Measurements from ENCODE around the gene UGT1A9. TPM values are rescaled to one million over a fixed set of nuclear protein-coding genes. Genes with fewer than 3 reads are reported as not detected.

Gene UGT1A9
- total RNA-seq, 1 experiment from 2014 or later = not detected

DNA sequence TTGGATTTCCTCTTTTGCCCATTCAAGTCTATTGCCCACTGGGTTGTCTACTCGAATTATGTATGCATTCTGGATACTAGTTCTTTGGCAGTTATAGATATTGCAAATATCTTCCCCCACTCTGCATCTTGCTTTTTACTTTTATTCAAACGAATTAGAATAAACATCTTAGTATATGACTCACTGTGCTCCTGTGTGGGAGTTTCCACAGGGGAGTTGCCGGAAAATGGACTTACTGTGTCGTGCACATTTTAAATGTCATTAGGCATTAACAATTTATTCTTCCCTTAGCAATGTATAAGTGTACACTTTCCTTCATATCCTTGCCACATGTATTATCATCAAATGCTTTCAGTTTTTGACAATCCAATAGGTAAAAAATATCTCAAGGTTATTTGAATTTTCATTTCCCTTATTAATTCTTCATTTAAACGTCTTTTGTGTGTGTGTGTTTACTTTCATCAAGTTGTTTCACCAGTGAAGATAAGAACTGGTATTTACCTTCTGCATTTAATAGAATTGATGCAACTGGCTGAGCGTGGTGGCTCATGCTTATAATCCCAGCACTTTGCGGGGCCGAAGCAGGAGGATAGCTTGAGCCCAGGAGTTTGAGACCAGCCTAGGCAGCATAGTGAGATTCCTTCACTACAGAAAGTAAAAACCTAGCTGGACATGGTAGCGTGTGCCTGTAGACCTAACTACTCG, 36.4 kb downstream of the UGT1A9 start:
- H3K36me3 ChIP-seq (ENCODE audit: low read depth) = peaks cover 90% of the 10 kb centered on the region
- peaks cover 84% of the 10 kb centered on the region for H3K4me1 ChIP-seq (replicated peaks; ENCODE audit: insufficient read depth)
- no peaks in the 10 kb centered on the region for H3K27me3 ChIP-seq (ENCODE audit: insufficient read depth, low read depth)
- ChIA-PET CTCF (no interaction called here), POLR2A (ENCODE audit: unreplicated experiment) (interaction anchor here (0.5 kb wide), 1 partner anchor 266 kb away, joined by 4 read pairs; no protein-coding TSS in a partner anchor)
- H3K79me2 ChIP-seq (ENCODE audit: low read depth) = peaks cover 100% of the 10 kb centered on the region
- H3K4me2 ChIP-seq = peak overlapping the region; percentile 63
- TF ChIP-seq, protein P1, sequence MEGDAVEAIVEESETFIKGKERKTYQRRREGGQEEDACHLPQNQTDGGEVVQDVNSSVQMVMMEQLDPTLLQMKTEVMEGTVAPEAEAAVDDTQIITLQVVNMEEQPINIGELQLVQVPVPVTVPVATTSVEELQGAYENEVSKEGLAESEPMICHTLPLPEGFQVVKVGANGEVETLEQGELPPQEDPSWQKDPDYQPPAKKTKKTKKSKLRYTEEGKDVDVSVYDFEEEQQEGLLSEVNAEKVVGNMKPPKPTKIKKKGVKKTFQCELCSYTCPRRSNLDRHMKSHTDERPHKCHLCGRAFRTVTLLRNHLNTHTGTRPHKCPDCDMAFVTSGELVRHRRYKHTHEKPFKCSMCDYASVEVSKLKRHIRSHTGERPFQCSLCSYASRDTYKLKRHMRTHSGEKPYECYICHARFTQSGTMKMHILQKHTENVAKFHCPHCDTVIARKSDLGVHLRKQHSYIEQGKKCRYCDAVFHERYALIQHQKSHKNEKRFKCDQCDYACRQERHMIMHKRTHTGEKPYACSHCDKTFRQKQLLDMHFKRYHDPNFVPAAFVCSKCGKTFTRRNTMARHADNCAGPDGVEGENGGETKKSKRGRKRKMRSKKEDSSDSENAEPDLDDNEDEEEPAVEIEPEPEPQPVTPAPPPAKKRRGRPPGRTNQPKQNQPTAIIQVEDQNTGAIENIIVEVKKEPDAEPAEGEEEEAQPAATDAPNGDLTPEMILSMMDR (conservative IDR thresholded peaks at IDR 0.05) = no peak
- no peak for TF ChIP-seq EZH2 (IDR thresholded peaks at IDR 0.05; ENCODE audit: low read depth)
- H3K9me3 ChIP-seq (ENCODE audit: insufficient read depth, low read depth) = no peaks in the 10 kb centered on the region
- H3F3A ChIP-seq (ENCODE audit: insufficient read depth, low read depth) = peaks cover 85% of the 10 kb centered on the region
- no peak overlapping the region for H3K4me3 ChIP-seq
- peak overlapping the region; percentile 95 for H3K27ac ChIP-seq
- no peaks in the 10 kb centered on the region for H3K9me2 ChIP-seq (ENCODE audit: insufficient read depth)
- peaks cover 12% of the 10 kb centered on the region; the same call in 1 of the 2 replicates for H4K20me1 ChIP-seq (ENCODE audit: insufficient read depth)
- BruUV-seq (replicated peaks) = no TSS peak
- no peak for DNase-seq
- H2AFZ ChIP-seq = no peak overlapping the region
- intact Hi-C loops (cut with micrococcal nuclease; ENCODE audit: unreplicated experiment) = loop anchor here (2.0 to 10.0 kb wide), 5 partner anchors 151 to 1277 kb away; partner anchors contain the start of gene DGKD

DNA sequence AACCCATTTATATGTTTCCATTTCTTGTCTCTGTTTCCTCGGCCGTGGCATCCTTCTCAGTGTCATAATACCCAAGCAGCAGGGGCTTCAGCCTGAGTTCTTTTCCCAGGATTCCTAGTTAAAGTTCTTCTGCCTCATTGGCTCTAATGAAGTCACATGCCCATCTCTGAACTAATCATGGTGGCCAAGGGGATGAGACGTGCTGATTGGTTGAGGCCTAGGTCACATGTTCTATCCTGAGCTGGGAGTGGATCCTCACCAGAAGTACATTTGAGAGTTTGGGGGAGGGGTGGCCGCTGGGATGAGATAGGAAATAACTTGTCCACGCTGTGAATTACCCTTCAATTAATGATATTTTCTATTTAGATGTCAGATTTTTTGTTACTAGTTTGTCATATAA, 37.2 kb downstream of the UGT1A9 start:
- peak overlapping the region; percentile 10 for H3K4me2 ChIP-seq

DNA sequence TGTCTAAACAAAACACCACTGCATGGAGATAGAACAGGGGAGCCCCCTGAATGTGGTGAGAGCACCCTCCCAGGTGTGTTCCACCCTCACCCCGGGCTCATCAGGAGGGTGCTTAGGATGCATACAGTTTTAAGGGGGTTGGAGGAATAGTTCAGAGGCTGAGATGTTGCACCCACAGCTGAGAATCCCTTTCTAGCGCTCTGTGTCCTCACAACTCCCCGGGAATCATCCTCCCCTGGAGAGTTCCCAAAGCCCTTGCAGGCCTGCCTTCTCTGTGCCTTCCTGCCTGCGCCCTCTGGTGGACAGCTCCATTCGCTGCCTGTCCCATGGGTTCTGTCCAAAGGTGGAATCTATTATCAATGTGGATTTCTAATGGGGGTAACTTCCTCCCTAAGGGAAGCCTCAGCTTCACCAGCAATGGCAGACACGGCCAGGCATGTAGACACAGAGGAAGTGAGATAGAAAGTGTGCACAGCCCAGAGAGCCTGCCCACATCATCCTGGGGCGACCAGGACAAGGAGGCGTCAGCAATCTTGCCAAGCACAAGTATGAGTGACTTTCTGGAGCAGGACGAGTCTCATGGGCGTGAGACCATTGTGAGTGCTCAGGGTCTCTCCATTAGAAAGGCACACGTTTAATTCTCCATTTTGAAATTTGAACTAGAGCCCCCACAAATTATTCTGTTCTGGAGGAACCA, 39.8 kb downstream of the UGT1A9 start:
- Histone ChIP-seq H2AFZ (no peak overlapping the region), H3K9me2 (ENCODE audit: insufficient read depth) (no peaks in the 10 kb centered on the region), H3K4me3 (no peak overlapping the region), H3K4me2 (no peak overlapping the region), H3K27ac (peak overlapping the region; percentile 22; the same call in 1 of the 2 replicates), H3K27me3 (ENCODE audit: insufficient read depth, low read depth) (no peaks in the 10 kb centered on the region), H3K9me3 (ENCODE audit: insufficient read depth, low read depth) (no peaks in the 10 kb centered on the region), H3K36me3 (ENCODE audit: low read depth) (peaks cover 97% of the 10 kb centered on the region), H3K4me1 (replicated peaks; ENCODE audit: insufficient read depth) (peaks cover 55% of the 10 kb centered on the region), H3F3A (ENCODE audit: insufficient read depth, low read depth) (peaks cover 78% of the 10 kb centered on the region), H3K79me2 (ENCODE audit: low read depth) (peaks cover 100% of the 10 kb centered on the region), H4K20me1 (ENCODE audit: insufficient read depth) (peaks cover 12% of the 10 kb centered on the region; the same call in 1 of the 2 replicates)
- ChIA-PET POLR2A (ENCODE audit: unreplicated experiment) (interaction anchor here (0.5 kb wide), 1 partner anchor 13 kb away, joined by 7 read pairs; no protein-coding TSS in a partner anchor), CTCF (interaction anchor here (0.6 kb wide), 2 partner anchors 145 to 463 kb away, joined by 3 read pairs; no protein-coding TSS in a partner anchor)
- TF ChIP-seq, protein P1 (conservative IDR thresholded peaks at IDR 0.05) = peak; percentile 96
- TF ChIP-seq EZH2 (IDR thresholded peaks at IDR 0.05; ENCODE audit: low read depth) = no peak
- no TSS peak for BruUV-seq (replicated peaks)
- intact Hi-C loops (cut with micrococcal nuclease; ENCODE audit: unreplicated experiment) = no loop called here
- peak; percentile 56 to 80 for DNase-seq

More for the DNA sequence above, 37.2 kb downstream of the UGT1A9 start:
- no peak for TF ChIP-seq EZH2 (IDR thresholded peaks at IDR 0.05; ENCODE audit: low read depth)
- TF ChIP-seq, protein P1 (conservative IDR thresholded peaks at IDR 0.05) = no peak
- Histone ChIP-seq H3K79me2 (ENCODE audit: low read depth) (peaks cover 100% of the 10 kb centered on the region), H3F3A (ENCODE audit: insufficient read depth, low read depth) (peaks cover 79% of the 10 kb centered on the region), H3K36me3 (ENCODE audit: low read depth) (peaks cover 92% of the 10 kb centered on the region), H2AFZ (no peak overlapping the region), H3K9me2 (ENCODE audit: insufficient read depth) (no peaks in the 10 kb centered on the region), H4K20me1 (ENCODE audit: insufficient read depth) (peaks cover 12% of the 10 kb centered on the region; the same call in 1 of the 2 replicates), H3K27ac (peak overlapping the region; percentile 10; the same call in 1 of the 2 replicates), H3K27me3 (ENCODE audit: insufficient read depth, low read depth) (no peaks in the 10 kb centered on the region), H3K4me3 (no peak overlapping the region), H3K9me3 (ENCODE audit: insufficient read depth, low read depth) (no peaks in the 10 kb centered on the region), H3K4me1 (replicated peaks; ENCODE audit: insufficient read depth) (peaks cover 75% of the 10 kb centered on the region)
- no peak for DNase-seq
- ChIA-PET CTCF (no interaction called here), POLR2A (ENCODE audit: unreplicated experiment) (interaction anchor here (0.6 kb wide), 2 partner anchors 18 to 142 kb away, joined by 5 to 9 read pairs; no protein-coding TSS in a partner anchor)
- intact Hi-C loops (cut with micrococcal nuclease; ENCODE audit: unreplicated experiment) = loop anchor here (5.0 to 10.0 kb wide), 2 partner anchors 357 to 1276 kb away; partner anchors contain the start of gene DGKD
- BruUV-seq (replicated peaks) = no TSS peak

All from PC-9 (cell line).